Measurements from ENCODE around the gene MEF2A. TPM values are rescaled to one million over a fixed set of nuclear protein-coding genes. Genes with fewer than 3 reads are reported as not detected.

Gene MEF2A
- 15.7 and 44.8 TPM in 2 replicates for total RNA-seq

GRCh38 chr15:99565299-99566156 lies at the start of gene MEF2A:
TSS of gene MEF2A (plus strand) at chr15:99565984. CDS start at chr15:99633120, 67,136 bp downstream.

GRCh38 chr15:99733268-99734039 lies 167.7 kb downstream of the MEF2A start, which contains the start of gene LYSMD4:
TSS of gene LYSMD4 (minus strand) at chr15:99733437. CDS start at chr15:99731999, 1,438 bp downstream.

Other genes with a start within 250 kb of the MEF2A start
- gene LYSMD4, start 167.5 kb downstream of the MEF2A start, total RNA-seq = 6.1 and 11.6 TPM in 2 replicates

Data from regular cardiac myocyte (primary cell).